Esophagus muscularis mucosa (tissue), 3 donors: ENCODE data around the gene TUBB4B.

Experiments
- POLR2A ChIP-seq: fragments of 450-650 bp; IDR thresholded peaks from one replicate; pipeline ENCODE4 v1.6.1; 2017; ENCODE audit warnings: antibody characterized with exemption, moderate library complexity, mild to moderate bottlenecking, low read depth
- POLR2AphosphoS5 ChIP-seq, 2 donors: sonication (generic); formaldehyde crosslinking; IDR thresholded peaks; one replicate each; pipeline ENCODE4 v1.6.1; 2017; ENCODE audit warnings: antibody characterized with exemption in 2 of 2
- TF ChIP-seq, protein P1 (sequence below), 3 experiments: fragments of 200-600 bp in 2 of 3; fragments of 450-650 bp in 1 of 3; sonication (generic) in 2 of 3; IDR thresholded peaks; one replicate each; pipeline ENCODE4 v1.5.1; 2017 to 2019; ENCODE audit warnings: antibody characterized with exemption in 3 of 3, mild to moderate bottlenecking in 2 of 3, moderate library complexity in 1 of 3

DNA sequence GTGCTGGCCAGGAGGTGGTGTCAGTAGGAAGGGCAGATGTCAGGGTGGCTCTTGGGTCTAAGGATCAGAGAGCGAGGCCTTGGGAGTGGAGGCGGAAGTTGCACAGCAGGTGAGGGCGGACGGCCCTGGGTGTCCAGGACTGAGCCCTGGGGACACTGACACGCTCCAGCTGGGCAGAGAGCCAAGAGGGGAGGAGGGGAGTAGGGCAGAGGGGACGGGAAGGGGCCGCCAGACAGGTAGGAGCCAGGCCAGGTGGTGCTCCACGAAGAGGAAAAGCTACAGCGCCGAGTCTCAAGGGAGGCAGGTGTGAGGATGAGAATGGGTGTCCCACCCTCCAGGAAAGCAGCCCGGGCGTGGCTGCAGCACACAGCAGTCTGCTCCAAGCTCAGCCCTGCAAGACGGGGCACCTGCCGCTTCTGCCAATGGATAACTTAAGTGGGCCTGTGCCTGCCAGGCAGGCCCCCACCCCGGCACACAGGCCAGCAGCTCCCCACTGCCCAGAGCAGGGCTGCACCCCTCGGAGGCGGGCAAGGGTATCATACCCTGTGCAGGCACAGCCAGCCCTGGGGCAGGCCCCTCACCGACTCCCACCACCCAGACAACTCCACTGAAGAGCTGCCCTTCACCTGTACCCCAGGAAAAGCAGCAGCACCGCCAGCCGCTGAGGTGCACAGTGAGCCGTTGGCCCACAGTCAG, 45.4 kb upstream of the TUBB4B start:
- TF ChIP-seq, protein P1, sequence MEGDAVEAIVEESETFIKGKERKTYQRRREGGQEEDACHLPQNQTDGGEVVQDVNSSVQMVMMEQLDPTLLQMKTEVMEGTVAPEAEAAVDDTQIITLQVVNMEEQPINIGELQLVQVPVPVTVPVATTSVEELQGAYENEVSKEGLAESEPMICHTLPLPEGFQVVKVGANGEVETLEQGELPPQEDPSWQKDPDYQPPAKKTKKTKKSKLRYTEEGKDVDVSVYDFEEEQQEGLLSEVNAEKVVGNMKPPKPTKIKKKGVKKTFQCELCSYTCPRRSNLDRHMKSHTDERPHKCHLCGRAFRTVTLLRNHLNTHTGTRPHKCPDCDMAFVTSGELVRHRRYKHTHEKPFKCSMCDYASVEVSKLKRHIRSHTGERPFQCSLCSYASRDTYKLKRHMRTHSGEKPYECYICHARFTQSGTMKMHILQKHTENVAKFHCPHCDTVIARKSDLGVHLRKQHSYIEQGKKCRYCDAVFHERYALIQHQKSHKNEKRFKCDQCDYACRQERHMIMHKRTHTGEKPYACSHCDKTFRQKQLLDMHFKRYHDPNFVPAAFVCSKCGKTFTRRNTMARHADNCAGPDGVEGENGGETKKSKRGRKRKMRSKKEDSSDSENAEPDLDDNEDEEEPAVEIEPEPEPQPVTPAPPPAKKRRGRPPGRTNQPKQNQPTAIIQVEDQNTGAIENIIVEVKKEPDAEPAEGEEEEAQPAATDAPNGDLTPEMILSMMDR (IDR thresholded peaks at IDR 0.05) = no peak
- TF ChIP-seq POLR2AphosphoS5 (IDR thresholded peaks at IDR 0.05) = no peak
- TF ChIP-seq POLR2A = no peak
